HG02763 (cell line): ENCODE results near the gene C11orf91.
"Not testable (repeated sequence)": the region's sequence is repeated elsewhere in the genome, so short reads cannot be mapped to it uniquely, and the experiment has no call there.

Experiments
- ATAC-seq: cut with Tn5 transposase; IDR thresholded peaks from one replicate; pipeline ENCODE4 v1.9.1; 2021; ENCODE audit warnings: mild to moderate bottlenecking, moderate library complexity; ENCODE audit not compliant: unreplicated experiment

C11orf91 gene

DNA sequence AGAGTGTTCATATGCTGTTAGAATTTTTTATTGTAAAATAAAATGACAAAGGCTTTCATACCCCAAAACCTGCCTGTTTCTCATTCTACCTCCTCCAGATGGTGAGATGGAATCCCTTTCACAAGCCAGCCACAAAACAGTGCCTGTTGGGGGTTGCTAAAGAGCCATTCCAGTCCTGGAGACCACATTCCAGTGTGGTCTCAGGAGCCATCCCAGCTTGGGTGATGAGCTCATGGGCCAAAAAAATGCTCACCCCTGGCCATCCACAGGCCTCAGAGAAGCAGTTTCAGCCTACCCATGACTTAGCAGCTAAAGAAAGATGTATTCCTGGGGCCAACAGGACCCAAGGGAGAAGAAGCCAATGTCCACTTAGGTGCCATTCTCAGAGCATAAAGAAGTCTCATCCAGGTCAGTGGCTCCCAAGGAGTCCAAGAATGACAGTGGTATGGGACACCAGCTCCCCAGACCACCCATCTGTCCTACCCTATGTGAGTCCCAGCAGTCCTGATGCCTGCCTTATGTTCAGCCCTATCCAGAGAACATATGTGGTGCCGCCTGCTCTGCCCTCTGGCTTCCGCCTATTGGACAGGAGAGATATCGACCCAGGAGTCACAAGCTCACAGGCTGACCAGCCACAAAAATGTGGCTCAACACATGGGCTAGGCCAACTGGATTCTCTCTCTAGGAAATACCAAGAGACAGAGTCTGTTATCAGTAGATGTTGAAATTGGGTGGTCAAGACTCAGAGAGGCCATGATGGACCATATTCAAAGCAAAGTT lies 26.4 kb downstream of the C11orf91 start:
- no peak for ATAC-seq

GRCh38 chr11:33672273-33672672 lies 28.4 kb downstream of the C11orf91 start:
- no peak for ATAC-seq

- ATAC-seq = no peak
Observed at GRCh38 chr11:33670250-33671011, 30.2 kb downstream of the C11orf91 start.

DNA sequence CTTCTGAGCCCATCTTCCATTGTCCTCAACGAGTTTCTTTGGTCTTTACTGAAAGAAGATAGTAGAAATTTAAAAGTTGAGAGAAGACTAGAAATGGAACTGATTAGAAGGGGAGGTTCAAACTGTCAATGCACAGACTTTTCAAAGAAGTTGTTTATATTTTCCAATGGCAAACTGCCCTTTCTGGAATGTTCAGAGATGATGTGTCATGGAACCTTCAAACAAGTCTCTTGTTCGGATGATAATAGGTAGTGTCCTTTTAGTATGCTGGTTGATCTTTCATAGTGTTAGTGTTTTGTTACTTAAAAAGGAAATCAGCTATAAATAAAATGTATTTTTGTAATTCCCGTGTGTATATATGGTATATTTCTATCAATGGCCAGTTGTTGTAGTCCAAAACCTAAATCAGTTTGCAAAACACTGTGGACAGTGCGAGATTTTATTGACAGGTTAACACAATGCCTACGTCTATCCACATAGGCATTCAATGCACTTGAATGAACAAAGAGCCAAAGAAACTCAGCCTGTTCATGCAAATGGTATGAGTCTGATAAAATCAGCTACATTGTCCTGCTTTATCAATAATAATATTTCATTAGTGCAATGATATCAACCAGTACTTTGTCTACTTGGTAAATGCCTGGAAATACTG lies 30.9 kb downstream of the C11orf91 start:
- ATAC-seq = no peak

GRCh38 chr11:33668951-33669596 lies 31.6 kb downstream of the C11orf91 start:
- no peak for ATAC-seq

GRCh38 chr11:33668468-33668825 lies 32.2 kb downstream of the C11orf91 start:
- ATAC-seq = no peak

DNA sequence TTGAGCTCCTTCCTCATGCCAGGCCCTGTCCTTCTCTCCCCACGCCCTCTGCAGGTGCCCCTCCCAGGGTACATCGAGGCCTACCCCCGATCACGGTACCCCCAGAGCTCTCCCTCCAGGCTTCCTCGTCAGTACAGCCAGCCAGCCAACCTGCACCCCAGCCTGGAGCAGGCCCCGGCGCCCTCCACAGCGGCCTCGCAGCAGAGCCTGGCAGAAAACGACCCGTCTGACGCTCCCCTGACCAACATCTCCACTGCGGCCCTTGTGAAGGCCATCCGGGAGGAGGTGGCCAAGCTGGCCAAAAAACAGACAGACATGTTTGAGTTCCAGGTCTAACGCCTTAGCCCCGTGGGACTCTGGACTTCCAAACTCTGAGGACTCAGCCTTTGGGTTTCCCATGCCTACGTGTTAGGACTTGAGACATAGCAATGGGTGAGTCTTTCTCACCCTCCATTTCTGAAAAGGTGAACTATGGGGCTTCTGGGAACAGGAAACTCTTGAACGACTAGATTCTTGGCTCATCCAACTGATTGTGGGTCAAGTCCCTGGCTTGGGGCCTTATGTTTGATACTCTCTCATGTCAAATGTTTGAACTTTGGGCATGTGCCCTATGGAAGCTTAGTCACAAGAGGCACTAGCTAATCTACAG lies 32.7 kb downstream of the C11orf91 start:
- ATAC-seq = no peak

GRCh38 chr11:33665350-33666106 lies 35.1 kb downstream of the C11orf91 start:
- ATAC-seq = no peak

DNA sequence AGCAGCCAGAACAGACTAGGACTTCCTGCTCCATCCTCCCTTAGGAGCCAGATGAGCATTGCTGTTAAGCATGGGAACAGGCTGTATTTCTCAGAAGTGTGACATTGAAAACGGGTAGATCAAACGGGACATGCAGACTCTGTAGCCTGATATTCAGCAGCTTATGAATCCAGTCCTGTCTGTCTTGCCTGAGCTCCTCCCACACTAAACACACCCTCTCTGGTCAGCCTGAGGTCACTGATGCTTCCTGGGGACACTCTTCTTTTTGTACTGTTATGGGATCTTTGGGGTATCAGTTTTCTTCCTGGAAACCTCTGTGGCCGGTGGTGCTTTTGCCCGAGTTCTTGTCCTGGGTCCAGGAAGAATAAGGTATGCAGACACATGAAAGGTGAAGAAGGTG lies 35.8 kb downstream of the C11orf91 start:
- no peak for ATAC-seq

DNA sequence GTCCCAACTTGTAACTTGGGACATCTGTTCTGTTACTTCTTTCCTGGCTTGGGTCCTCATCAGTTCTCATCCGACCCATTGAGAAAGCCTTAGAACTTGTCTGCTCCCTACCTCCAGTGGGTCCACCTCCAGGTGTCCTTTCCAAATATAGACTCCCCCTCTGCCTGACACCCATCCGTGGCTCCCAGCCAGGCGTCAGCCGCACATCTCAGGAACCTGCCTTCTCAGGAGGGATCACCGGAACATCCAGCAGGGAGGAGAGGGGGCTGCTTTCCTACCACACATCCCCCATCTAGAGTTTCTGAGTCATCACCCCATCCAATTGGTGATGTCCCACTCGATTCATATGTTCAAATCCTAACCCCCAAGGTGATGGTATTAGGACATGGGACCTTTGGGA lies 36.5 kb downstream of the C11orf91 start:
- no peak for ATAC-seq

DNA sequence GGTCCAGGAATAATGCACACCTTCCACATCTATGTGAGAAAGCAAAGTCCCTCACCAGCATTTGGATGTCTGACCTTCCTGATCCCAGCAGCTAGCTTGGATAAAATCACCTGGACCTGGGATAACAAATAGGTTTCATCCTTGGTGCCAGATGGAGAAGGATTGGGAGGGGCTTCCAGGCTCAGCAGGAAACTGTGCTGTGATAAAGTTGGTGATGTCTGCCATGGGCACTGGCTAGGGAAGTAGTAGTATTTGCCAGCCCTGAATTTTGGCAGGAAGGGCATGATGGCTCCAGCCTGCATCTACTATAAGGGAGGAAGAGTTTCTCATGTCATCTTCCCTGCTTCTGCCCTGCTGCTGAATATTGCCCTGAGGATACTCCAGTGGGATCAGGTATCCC lies 37.5 kb downstream of the C11orf91 start:
- no peak for ATAC-seq

- not testable (repeated sequence) for ATAC-seq
Observed at GRCh38 chr11:33661526-33661925, 39.1 kb downstream of the C11orf91 start.

GRCh38 chr11:33660962-33661361 lies 39.7 kb downstream of the C11orf91 start:
- no peak for ATAC-seq

- ATAC-seq = no peak
Observed at GRCh38 chr11:33659370-33660139, 41.1 kb downstream of the C11orf91 start.

DNA sequence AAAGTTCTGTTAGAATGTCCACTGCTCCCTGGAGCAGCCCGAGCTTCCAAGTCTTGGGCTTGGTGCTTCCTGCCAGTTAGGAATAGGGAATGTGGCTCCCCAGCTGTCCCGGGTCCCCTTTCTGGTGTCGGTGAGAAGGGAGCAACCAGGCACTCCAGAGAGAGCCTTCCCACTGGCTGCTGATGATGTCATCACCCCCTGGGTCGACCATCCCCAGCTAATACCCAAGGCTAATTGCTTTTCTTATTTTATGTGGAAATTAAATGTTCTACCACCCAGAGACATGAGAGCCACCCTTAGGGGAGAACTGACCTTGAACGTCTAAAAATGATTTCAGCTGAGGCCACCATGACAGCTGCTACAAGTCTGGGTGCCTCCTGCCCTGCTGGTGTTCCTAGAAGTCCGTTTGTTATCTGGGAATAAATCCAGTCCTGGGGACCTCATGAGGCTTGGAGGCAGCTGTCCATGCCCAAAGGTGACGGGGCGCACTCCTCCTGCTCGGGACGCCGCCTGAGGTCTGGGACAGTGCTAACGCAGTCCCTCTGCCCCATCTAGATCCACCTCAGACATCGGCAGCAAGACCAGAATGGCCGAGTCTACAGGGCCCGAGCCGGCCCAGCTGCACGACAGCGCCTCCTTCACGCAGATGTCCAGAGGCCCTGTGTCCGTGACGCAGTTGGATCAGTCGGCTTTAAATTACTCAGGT lies 42.3 kb downstream of the C11orf91 start:
- no peak for ATAC-seq

- ATAC-seq = no peak
Observed at GRCh38 chr11:33657757-33658156, 42.9 kb downstream of the C11orf91 start.

GRCh38 chr11:33656768-33657167 lies 43.9 kb downstream of the C11orf91 start:
- no peak for ATAC-seq

DNA sequence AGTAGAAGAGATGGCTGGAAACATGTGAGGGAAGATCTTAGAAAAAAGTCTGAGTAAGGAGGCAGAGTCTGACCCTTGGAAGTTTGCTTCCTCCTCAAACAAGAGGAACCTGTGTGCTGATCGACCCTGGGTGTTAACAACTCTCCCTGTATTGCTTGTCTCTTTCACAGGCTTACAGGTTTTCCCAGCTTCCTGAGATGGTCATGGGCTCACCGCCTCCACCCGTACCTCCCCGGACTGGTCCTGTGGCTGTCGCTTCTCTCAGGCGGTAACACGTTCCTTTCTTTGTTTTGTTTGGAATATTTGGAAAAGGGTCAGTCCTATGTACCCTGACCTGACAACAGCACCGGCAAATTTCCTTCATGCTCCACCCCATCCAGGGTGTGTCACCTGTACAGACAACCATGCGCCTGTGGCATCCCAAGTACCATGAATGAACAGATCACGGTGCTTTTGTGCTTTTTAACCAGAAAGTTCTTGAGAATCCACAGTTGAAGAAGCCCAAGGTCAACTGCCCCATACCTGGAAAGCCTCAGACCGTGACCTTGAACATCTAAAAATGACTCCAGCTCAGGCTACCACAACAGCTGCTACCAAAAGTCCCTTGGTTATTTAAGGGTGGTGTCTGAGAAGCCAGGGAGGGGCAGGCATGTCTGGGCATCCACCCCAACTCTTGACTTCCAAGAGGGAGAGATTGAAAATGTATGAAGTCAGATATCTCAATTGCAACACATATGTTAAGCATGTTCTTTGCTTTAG lies 44.6 kb downstream of the C11orf91 start:
- peak; percentile 73 for ATAC-seq
